Stimulated activated CD4-positive, alpha-beta T cell treated with anti-CD3 and anti-CD28 coated beads, TNF-alpha, amount 100 ng/mL, for 4 hours (primary cell): Measurements from ENCODE around the gene EHMT1.
"Not testable (repeated sequence)": the region's sequence is repeated elsewhere in the genome, so short reads cannot be mapped to it uniquely, and the experiment has no call there.

Experiments
- DNase-seq, 3 experiments: peaks; one replicate each; pipeline ENCODE4 v3.0.0-alpha.2; 2020; ENCODE audit warnings: low read depth in 3 of 3

EHMT1 gene

DNA sequence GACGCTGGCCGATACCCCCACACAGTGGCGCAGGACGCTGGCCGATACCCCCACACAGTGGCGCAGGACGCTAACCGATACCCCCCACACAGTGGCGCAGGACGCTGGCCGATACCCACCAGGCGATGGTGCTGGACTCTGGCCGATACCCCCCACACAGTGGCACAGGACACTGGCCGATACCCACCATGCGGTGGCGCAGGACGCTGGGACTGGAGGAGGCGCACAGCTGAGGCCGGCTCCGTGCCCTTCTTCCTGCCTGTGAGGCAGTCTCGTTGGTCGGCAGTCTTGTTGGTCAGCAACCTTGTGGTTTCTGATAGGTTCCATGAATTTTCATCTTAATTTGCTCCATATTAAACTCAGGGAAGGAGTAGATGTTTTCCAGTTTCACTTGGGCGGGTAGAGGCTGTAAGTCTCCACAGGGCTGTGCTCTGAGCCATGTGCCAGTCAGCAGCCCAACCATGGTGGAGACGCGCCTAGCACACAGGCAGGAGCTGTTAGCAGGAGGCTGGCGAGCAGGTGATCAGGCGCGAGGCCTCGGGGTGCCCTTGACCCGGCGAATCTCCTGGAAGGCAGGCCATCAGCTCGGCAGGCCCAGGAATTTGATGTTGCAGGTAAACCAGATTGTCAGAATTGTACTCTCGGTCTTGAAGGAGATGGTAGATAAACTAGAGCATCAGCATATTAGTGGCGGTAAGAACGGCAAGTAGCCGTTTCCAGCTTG is 75.6 kb downstream of the EHMT1 start:
- no peak for DNase-seq

DNA sequence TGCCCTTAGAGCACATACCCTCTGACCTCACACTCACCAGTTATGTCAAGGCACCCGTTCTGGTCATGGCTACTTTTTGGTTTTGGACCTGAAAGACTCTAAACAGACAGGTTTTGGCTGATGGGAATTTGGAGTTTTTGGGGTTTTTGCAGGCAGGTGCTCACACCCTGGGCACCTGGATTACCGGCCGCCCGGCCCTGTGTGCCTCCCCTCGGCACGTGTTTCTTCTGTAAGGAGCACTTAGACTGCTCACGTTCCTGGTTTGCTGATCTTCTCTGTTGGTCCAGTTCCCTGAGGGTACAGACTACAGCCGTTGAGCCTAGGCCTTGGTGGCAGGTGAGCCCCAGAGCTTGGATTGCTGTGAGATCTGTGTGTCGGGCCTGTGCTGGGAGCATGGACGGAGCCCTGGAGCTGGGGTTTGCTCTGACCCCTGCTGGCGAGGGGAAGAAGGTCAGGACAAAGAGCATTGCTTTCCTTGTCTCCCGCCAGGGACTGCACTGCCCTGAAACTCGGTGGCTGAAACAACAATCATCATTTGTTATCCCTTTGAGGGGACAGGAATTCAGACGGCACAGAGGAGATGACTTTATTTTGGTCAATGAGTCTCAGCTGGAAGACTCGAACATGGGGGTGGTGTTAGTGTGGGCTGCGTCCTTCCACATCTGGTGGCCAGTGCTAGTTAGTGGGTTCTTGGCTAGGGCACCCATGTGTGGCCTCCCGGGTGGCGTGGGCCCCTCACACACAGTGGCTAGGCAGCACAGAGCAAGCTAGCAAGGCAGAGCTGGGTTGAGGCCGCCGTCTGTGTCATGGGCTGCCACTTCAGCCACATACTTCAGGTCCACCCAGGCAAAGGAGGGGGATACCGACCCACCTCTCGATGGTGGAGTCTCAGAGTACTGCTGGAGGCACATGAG is 76.4 kb downstream of the EHMT1 start:
- DNase-seq = no peak

DNA sequence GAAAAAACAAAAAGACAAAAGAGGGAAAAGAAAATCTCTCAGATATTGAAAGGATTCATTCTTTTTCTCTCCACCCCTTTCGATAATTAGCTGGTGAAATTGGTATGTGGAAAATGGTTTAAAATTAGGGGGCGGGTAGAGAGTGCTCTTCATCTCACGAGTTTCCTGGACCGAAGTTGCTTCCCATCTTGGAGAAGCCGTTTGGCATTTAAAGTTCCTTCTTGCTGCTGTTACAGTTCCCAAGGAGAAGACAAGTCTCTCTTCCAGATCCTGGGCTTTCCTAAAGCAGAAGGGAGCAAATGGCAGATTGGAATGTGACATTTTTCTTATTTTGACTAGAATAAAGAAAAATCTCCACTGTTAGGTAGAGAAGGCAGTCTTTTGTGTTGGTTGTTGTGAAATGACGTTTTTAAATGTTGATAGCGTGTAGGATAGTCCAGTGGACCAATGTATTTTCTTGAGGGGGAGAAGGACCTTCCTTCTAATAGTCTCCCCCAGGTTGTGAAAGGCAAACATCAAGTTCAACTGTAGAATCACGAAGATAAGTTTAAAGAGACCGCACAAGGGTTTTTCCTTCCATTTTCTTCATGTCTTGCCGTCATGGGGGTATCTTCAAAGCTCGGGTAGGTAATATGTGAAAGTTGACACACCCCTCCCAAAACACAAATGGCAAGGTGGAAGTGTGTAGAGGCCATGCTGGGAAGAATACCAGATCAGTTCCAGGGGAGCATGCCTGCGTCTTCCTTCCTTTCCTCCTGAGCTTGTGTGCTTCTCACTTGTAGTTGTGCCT is 77.5 kb downstream of the EHMT1 start:
- no peak for DNase-seq

DNA sequence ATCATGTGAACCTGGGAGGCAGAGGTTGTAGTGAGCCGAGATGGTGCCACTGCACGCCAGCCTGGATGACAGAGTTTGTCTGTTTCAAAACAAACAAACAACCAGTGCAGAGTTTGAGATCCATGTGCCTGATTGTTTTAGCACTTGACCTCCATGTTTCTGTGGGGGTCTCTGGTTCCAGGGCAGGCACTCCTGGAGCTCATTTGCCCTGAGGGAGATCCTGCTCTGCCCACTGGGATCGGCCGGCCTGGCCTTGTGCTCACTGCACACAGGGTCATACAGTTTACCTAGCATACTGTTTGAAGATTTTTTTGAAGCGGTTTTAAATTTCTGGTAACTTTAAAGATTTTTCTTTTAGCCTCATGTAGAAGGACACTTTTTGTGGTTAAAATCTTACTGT is 78.4 kb downstream of the EHMT1 start:
- no peak for DNase-seq

DNA sequence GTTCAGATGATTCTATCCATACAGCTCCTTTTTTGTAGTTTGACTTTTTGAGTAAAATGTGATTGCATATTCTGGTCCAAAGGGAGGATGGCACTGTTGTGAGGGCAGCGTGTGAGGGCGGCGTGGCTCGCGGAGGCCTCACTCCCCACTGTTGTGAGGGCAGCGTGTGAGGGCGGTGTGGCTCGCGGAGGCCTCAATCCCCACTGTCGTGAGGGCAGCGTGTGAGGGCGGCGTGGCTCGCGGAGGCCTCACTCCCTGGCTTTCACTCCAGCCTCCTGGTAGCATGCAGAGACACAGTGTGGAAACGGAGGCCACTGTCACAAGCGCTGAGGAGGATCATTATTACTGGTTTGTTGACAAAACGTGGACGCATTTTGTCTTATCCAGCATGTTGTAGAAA is 79.0 kb downstream of the EHMT1 start:
- DNase-seq = no peak

DNA sequence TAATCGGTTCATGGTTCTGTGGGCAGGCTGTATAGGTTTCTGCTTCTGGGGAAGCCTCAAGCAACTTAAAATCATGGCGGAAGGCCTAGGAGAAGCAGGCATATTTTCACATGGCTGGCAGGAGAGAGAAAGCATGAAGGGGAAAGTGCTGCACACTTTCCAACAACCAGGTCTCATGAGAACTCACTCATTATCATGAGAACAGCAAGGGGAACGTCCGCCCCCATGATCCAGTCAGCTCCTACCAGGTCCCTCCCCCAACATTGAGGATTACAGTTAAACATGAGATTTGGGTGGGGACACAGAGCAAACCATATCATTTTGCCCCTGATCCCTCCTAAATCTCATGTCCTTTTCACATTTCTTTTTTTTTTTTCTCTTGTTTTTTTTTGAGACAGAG is 82.1 kb downstream of the EHMT1 start:
- DNase-seq = no peak

DNA sequence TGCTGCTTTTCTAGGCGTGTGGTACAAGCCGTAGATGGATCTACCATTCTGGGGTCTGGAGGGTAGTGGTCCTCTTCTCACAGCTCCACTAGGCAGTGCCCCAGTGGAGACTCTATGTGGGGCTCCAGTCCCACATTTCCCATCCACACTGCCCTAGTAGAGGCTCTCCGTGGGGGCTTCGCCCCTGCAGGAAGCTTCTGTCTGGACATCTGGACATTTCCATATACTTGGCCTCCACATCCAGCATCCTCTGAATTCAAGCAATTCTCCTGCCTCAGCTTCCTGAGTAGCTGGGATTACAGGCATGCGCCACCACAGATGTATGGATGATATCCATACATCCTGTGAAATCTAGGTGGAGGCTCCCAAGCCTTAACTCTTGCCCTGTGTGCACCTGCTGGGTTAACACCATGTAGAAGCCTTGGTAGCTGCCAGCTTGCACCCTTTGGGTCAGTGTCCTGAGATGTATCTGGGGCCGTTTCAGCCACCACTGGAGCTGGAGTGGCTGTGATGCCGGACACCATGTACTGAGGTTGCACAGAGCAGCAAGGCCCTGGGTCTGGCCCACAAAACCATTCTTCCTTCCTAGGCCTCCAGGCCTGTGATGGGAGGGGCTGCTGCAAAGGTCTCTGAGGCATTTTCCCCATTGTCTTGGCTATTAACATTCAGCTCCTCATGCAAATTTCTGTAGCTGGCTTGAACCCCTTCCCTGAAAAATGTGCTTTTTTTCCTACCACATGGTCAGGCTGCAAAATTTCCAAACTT is 84.0 kb downstream of the EHMT1 start:
- no peak for DNase-seq

DNA sequence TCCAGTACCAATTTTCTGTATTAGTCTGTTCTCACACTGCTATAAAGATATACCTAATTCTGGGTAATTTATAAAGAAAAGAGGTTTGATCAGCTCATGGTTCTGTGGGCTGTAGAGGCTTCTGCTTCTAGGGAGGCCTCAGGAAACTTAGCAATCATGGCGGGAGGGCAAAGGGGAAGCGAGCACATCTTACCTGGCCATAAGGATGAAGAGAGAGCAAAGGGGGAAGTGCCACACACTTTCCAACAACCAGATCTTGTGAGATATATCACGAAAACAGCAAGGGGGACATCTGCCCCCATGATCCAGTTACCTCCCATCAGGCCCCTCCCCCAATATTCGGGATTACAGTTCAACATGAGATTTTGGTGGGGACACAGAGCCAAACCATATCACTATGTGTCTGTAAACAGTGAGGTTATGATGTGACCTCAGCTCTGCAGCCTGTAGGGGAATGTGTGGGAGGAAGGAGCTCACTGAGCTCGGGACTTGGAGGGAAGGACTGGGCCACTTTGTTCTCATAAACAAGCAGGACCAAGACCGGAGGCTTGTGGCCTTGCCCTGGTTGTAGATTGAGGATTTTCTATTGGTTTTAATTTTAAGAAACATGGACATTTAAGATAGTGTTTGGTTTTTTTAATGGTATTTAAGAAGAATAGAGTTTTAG is 85.2 kb downstream of the EHMT1 start:
- no peak for DNase-seq

DNA sequence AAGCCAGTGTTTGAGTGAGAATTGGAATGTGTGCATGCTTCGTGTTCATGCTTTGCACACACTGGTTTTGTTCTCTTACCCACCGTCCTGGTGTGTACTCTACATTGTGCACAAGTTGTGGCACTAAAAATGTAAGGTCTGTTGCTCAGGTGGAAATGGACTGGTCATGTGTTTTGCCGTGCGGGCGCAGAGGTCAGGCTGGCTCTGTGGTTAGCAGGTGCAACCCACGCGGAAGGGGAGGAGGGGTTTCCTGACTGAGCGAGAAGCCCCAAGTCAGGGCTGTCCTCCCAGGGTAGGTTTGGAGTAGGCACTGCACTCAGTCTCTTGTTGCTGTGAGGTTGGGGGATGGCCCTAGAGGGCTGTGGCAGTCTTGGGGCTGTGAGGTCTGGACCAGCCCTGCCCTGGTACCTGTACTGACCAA is 86.6 kb downstream of the EHMT1 start:
- DNase-seq = no peak

DNA sequence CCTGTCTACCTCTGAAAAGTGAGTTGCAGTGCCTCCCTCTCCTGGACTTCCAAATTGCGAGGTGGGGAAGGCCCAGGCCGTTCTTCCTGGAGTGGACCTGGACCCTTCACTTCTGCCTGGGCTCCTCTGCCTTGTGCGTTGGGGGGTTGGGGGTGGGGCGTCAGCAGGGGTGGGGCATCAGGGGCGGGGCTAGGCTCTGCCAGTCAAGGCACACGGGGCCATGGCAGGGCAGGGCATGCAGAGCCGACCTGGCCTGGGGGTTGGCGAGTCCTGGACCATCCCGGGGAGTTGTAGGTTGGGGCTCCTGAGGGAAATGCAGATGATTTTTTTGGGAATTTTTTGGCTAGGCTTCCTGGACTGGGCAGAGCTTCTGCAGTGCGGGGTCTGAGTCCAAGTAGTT is 87.1 kb downstream of the EHMT1 start:
- no peak for DNase-seq

DNA sequence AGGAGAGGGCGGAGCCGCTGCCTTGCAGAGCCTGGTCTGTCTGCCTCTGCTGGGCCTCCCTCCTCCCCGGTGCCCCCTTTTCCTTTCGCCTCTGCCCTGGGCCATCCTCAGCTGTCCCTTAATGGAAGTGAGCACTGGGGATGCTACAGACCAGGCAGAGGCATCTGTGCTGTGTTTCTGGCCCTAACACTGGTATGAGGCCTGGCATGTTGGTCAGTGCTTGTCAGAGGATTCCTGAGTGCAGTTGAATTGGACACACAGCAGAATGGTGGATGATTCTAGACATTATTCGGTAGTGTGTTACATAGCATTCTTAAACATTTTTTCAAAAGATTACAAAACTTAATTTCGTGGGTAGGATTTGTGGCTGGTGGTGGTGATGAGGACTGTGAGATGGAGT is 88.6 kb downstream of the EHMT1 start:
- DNase-seq = no peak

DNA sequence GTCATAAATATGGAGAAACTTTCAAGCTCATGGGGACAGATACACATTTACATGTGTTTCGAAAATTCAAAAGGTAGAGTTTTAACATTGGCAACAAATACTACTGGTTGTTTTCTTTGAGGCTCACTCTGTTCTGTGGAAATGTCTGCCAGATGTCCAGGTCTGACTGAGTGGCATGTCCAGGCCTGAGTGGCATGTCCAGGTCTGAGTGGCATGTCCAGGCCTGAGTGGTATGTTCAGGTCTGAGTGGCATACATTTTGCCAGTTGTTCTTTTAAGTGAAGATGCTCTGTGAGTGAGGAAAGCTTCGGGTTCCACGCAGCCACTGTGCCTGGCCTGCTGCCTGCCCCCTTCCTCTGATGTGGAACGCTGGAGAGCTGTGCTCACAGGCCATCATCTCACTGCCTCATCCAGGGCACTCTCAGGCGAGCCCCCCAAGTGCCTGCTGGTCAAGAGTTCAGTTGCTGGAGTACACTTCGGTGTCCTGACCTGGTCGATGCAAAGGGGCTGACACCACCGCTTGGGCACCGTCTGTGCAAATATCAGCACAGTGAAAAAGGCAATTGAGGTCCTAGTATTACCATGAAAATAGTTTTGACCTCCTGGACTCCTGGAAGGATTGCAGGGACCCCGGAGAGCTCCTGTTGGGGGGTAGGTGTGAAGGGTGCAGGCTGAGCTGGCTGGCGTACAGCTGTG is 89.9 kb downstream of the EHMT1 start:
- DNase-seq = no peak

DNA sequence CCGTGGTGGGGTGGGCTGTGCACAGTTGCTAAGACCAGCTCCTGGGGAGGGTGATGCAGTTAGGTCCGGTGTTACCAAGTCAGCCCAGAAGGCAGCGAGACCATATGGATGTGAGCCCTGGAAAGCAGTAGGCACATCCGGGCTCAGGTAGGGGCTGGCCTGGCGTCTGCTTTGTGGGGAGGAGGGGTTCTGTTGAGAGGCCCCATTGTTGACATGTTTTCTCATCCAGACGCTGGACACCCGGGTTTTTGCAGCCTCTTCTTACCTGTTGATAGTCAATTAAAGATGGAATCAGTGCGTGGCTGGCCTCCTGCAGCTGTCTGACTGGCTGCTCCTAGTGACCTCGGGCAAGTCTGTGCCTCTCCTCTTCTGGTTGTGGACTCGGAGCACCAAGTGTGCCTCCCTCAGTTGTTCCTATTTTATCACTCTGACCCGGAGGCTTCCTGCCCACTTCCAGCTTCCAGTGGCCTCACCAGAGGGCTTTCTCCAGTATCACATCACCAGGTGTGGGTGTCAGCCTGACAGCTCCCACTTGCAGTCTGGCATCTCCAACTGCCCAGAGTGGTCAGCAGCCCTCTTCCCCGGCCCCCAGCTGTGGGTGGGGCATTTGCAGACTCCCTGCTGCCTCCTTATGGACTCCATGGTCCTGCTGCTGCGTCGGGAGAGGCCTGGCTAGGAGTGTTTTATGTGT is 90.8 kb downstream of the EHMT1 start:
- DNase-seq = no peak

DNA sequence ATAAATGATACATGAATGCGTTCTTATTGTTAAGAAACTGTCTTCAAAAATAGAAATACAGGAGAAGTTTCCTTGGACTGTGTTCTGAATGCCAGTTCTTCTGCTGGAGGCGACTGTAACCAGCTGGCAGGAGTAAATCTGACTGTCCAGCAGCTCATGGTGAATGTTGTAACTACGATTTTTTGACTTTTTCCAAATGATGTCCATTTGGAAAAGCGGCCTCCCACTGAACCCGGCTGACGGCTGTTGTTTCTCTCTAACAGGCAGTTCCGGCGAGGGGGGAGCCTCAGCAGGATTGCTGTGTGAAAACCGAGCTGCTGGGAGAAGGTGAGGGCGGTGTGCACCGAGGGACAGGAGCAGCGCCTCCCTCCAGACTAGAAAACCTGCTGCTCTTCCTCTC is 91.9 kb downstream of the EHMT1 start:
- no peak for DNase-seq

DNA sequence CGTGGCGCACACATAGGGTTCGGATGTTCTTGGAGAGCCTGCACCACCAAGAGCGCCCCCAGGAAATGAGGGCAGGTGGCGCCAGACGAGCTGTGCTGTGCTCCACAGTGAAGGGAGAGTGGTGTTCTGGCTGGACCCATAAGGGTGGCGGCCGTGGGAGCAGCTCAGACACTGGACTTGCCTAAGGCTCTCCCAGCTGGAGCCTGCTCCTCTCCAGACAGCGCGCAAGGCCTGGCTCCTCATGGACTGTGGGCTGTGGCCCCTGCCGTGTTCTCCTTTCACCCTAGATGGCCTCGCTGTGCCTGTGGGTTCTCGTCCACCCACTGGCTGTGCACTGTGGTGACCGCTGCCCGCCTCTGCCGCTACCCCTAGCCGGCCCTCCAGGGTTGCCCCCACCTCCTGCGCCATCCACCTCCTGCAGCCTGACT is 92.9 kb downstream of the EHMT1 start:
- DNase-seq = no peak

DNA sequence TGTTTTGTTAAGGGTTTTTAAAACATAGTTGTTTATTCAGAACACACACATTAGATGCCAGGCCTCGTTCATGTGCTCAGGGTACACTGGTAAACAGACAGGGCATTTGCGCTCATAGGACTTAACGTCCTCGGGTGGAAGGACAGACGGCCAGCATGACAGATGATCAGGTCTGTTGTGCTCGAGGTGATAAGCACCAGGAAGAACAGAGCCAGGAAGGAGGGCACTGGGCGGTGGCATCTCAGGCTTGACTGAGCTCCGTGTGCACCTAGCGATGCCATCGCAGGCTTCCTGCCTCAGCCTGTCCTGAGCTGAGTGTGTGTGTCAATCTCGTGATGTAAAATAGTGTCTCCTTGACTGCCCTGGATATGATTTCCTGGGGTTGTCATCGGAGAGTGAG is 96.5 kb downstream of the EHMT1 start:
- no peak for DNase-seq

DNA sequence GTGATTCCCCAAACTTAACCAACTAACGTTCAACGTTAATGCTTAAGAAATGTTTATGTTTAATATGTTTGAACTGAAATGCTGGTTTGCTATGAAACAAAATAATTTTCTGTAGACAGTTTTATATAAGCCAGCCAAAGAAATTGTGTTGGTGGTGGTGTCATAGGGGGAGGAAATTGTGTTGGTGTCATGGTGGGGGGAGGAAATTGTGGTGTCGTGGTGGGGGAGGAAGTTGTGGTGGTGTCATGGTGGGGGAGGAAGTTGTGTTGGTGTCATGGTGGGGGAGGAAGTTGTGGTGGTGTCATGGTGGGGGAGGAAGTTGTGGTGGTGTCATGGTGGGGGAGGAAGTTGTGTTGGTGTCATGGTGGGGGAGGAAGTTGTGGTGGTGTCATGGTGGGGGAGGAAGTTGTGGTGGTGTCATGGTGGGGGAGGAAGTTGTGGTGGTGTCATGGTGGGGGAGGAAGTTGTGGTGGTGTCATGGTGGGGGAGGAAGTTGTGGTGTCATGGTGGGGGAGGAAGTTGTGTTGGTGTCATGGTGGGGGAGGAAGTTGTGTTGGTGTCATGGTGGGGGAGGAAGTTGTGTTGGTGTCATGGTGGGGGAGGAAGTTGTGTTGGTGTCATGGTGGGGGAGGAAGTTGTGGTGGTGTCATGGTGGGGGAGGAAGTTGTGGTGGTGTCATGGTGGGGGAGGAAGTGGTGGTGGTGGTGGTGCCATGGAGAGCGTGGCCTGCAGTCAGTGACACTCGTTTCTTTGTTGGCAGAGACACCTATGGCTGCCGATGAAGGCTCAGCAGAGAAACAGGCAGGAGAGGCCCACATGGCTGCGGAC is 97.3 kb downstream of the EHMT1 start:
- not testable (repeated sequence) for DNase-seq

DNA sequence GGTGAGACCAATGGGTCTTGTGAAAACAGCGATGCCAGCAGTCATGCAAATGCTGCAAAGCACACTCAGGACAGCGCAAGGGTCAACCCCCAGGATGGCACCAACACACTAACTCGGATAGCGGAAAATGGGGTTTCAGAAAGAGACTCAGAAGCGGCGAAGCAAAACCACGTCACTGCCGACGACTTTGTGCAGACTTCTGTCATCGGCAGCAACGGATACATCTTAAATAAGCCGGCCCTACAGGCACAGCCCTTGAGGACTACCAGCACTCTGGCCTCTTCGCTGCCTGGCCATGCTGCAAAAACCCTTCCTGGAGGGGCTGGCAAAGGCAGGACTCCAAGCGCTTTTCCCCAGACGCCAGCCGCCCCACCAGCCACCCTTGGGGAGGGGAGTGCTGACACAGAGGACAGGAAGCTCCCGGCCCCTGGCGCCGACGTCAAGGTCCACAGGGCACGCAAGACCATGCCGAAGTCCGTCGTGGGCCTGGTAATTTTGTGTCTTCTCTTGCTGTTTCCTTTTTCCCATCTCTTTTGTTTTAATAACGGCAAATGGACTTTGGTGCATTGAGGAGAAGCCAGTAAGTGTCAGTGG is 98.0 kb downstream of the EHMT1 start:
- no peak for DNase-seq
